Psoas muscle (tissue), 8 donors: ENCODE results near the gene MLEC. TPM values are rescaled to one million over a fixed set of nuclear protein-coding genes. Genes with fewer than 3 reads are reported as not detected.

Experiments used
- ATAC-seq, 4 donors: fragments of 200-7000 bp; cut with Tn5 transposase; one replicate each; pipeline ENCODE4 v1.9.1; 2020; ENCODE audit warnings: moderate library complexity in 3 of 4, mild to moderate bottlenecking in 2 of 4
- DNase-seq, 2 donors: peaks; one replicate each; pipeline ENCODE4 v3.0.0-alpha.2; 2020
- H3K27ac ChIP-seq: fragments of 200-600 bp; one replicate; pipeline ENCODE4 v1.8.0; 2022
- H3K27me3 ChIP-seq, 3 donors: fragments of 200-600 bp in 1 of 3; one replicate each; pipeline versions ENCODE4 v1.6.1 to v1.8.0; 2013 to 2022; ENCODE audit warnings: low read length in 2 of 3, mild to moderate bottlenecking in 2 of 3, moderate library complexity in 1 of 3; ENCODE audit not compliant: insufficient read depth in 3 of 3
- H3K36me3 ChIP-seq, 2 donors: fragments of 200-600 bp in 1 of 2; one replicate each; pipeline versions ENCODE4 v1.6.1 to v1.8.0; 2013 to 2022; ENCODE audit warnings: low read depth in 1 of 2, mild to moderate bottlenecking in 1 of 2, moderate library complexity in 1 of 2; ENCODE audit not compliant: insufficient read depth in 1 of 2
- H3K4me1 ChIP-seq: fragments of 200-600 bp; one replicate; pipeline ENCODE4 v1.8.0; 2022
- H3K4me3 ChIP-seq: fragments of 200-600 bp; one replicate; pipeline ENCODE4 v1.8.0; 2022; ENCODE audit warnings: mild to moderate bottlenecking
- H3K9me3 ChIP-seq: fragments of 200-600 bp; one replicate; pipeline ENCODE4 v1.8.0; 2022
- WGBS, 3 donors: extraction: QIAGEN DNeasy Blood & Tissue Kit; methylation state at CpG; one replicate each; pipeline versions ENCODE4 v1.1.6 to v1.1.7; 2013; 5-methylcytosine and 5-hydroxymethylcytosine counted together
- intact Hi-C, 2 donors: fragments of 100-400 bp; cut with DNase I; formaldehyde crosslinking; loops; one replicate each; pipeline versions ENCODE4 v1.11.0 to v1.14.2; 2022
- polyA plus RNA-seq, 3 donors: library from polyadenylated mRNA; stranded (reverse); fragments of 200-250 nt; gene quantifications; one replicate each; pipeline ENCODE4 v1.2.3, GENCODE V29; 2013
- total RNA-seq, 4 donors: library from RNA; stranded (reverse); fragmentation: NEBNext Ultra II Directional in 2 of 4; extraction: Animal tissue kit (Norgen Biotek cat#: 25700) in 2 of 4; gene quantifications; one replicate each; pipeline versions ENCODE4 v1.2.1 to v1.2.4, GENCODE V29; 2021 to 2023
- TF ChIP-seq, protein P1 (sequence below): fragments of 200-600 bp; IDR thresholded peaks from one replicate; pipeline ENCODE4 v1.8.0; 2022; ENCODE audit warnings: antibody characterized with exemption
- donor health status: healthy with polysubstance abuse.
- donor health status: DM: no; HTN: no; CAD: no; lungs with moderate emphysema.
- donor health status: Bipolar disorder and iron deficiency.
- donor health status: healthy.
- donor health status: DM: yes; HTN: yes; CAD: no.
- donor health status: DM: no; HTN: no; CAD: no.
- donor health status: DM: no; HTN: no; CAD: no.
- donor health status: DM: yes; HTN: yes; CAD: no.

MLEC gene
- total and polyA plus RNA-seq, 7 donors, result 30.7 to 102 (median 60.1) TPM

DNA sequence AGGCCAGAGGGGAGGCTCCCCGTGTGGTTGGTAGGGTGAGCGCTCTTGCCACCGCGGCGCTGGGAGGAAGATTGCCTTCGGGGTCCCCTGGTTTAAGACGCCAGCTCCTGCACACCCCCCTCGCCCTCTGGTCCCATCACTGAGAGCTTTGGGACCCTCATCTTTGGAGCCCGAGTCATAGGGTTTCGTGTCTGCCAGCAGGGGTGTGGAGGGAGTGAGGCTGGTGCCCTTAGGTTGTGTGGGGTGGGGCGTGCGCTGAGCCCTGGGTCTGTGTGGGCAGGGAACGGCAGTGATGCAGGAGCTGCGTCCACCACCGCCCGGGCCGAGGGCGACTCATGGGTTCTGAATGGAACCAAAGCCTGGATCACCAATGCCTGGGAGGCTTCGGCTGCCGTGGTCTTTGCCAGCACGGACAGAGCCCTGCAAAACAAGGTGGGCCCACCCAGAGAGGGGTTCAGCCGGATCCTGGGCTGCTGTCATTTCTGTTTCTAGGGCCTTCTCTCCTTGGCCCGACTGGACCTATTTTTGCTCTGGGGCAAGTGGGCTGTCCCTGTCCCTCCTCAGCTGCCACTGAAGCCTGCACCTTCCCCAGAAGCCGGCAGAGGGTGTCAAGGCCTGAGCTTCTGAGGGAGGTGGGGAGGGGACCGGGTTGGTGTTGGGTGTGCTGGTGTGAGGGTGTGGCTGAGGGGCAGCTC, 50.8 kb downstream of the MLEC start:
- WGBS, 3 donors, result 86 to 89% (median 87%) methylated on average over 24 to 25 of the region's 25 CpGs

DNA sequence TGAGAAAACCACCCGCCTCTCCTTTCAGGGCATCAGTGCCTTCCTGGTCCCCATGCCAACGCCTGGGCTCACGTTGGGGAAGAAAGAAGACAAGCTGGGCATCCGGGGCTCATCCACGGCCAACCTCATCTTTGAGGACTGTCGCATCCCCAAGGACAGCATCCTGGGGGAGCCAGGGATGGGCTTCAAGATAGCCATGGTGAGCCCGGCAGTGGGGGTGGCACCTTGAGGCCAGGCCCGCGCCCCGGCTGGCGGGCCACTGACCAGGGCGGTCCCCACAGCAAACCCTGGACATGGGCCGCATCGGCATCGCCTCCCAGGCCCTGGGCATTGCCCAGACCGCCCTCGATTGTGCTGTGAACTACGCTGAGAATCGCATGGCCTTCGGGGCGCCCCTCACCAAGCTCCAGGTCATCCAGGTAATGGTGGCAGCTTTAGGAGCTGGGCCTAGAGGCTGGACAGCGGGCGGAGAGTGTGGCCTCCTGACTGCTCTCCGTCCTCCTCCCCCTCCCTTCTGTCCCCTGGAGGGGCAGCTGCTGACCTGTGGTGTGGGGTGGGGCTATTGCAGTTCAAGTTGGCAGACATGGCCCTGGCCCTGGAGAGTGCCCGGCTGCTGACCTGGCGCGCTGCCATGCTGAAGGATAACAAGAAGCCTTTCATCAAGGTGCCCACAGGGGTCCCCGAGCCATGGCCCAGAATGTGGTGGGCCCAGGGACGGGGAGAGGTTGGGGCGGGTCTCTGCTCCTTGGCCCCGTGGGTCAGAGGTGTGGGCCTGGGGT, 51.5 kb downstream of the MLEC start:
- 81 to 88% (median 84%) methylated on average over 30 to 31 of the region's 31 CpGs for WGBS, 3 donors
- H3K36me3 ChIP-seq, result peaks cover 0 to 39% of the 10 kb centered on the region in 2 donors
- ATAC-seq (no peak), DNase-seq (peak in 1 of 2 donors; percentile 65)
- H3K27ac ChIP-seq, result no peak overlapping the region
- H3K9me3 ChIP-seq, result no peaks in the 10 kb centered on the region
- intact Hi-C loops, result no loop called here
- TF ChIP-seq, protein P1, sequence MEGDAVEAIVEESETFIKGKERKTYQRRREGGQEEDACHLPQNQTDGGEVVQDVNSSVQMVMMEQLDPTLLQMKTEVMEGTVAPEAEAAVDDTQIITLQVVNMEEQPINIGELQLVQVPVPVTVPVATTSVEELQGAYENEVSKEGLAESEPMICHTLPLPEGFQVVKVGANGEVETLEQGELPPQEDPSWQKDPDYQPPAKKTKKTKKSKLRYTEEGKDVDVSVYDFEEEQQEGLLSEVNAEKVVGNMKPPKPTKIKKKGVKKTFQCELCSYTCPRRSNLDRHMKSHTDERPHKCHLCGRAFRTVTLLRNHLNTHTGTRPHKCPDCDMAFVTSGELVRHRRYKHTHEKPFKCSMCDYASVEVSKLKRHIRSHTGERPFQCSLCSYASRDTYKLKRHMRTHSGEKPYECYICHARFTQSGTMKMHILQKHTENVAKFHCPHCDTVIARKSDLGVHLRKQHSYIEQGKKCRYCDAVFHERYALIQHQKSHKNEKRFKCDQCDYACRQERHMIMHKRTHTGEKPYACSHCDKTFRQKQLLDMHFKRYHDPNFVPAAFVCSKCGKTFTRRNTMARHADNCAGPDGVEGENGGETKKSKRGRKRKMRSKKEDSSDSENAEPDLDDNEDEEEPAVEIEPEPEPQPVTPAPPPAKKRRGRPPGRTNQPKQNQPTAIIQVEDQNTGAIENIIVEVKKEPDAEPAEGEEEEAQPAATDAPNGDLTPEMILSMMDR, result no peak
- no peaks in the 10 kb centered on the region for H3K27me3 ChIP-seq
- H3K4me3 ChIP-seq, result no peak overlapping the region
- peaks cover 6% of the 10 kb centered on the region for H3K4me1 ChIP-seq

More for the DNA sequence above, 50.8 kb downstream of the MLEC start:
- Histone ChIP-seq H3K36me3 (peaks cover 0 to 39% of the 10 kb centered on the region in 2 donors), H3K9me3 (no peaks in the 10 kb centered on the region), H3K27me3 (no peaks in the 10 kb centered on the region), H3K4me1 (peaks cover 6% of the 10 kb centered on the region), H3K27ac (no peak overlapping the region), H3K4me3 (no peak overlapping the region)
- no peak for ATAC-seq
- intact Hi-C loops, result no loop called here
- TF ChIP-seq, protein P1, result no peak
- no peak for DNase-seq

DNA sequence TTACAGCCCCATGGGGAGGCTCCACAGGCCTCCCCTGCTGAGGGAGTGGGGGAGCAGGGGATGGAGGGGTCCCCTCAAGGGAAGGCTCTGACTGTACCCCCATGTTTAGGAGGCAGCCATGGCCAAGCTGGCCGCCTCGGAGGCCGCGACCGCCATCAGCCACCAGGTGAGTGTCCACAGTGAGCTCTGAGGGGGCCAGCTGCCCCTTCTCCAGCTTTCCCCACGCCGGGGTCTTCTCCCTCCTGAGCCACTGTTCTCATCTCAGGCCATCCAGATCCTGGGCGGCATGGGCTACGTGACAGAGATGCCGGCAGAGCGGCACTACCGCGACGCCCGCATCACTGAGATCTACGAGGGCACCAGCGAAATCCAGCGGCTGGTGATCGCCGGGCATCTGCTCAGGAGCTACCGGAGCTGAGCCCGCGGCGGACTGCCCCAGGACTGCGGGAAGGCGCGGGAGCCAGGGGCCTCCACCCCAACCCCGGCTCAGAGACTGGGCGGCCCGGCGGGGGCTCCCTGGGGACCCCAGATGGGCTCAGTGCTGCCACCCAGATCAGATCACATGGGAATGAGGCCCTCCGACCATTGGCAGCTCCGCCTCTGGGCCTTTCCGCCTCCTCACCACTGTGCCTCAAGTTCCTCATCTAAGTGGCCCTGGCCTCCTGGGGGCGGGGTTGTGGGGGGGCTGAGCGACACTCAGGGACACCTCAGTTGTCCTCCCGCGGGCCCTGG, 52.2 kb downstream of the MLEC start:
- H3K36me3 ChIP-seq, result peaks cover 0 to 33% of the 10 kb centered on the region in 2 donors
- no peaks in the 10 kb centered on the region for H3K9me3 ChIP-seq
- no peak overlapping the region for H3K4me3 ChIP-seq
- TF ChIP-seq, protein P1, result no peak
- H3K27ac ChIP-seq, result no peak overlapping the region
- peaks cover 6% of the 10 kb centered on the region for H3K4me1 ChIP-seq
- intact Hi-C loops, result no loop called here
- DNase-seq (no peak), ATAC-seq (no peak)
- WGBS, 3 donors, result 91 to 95% (median 94%) methylated on average over 31 to 38 of the region's 38 CpGs
- H3K27me3 ChIP-seq, result no peaks in the 10 kb centered on the region

DNA sequence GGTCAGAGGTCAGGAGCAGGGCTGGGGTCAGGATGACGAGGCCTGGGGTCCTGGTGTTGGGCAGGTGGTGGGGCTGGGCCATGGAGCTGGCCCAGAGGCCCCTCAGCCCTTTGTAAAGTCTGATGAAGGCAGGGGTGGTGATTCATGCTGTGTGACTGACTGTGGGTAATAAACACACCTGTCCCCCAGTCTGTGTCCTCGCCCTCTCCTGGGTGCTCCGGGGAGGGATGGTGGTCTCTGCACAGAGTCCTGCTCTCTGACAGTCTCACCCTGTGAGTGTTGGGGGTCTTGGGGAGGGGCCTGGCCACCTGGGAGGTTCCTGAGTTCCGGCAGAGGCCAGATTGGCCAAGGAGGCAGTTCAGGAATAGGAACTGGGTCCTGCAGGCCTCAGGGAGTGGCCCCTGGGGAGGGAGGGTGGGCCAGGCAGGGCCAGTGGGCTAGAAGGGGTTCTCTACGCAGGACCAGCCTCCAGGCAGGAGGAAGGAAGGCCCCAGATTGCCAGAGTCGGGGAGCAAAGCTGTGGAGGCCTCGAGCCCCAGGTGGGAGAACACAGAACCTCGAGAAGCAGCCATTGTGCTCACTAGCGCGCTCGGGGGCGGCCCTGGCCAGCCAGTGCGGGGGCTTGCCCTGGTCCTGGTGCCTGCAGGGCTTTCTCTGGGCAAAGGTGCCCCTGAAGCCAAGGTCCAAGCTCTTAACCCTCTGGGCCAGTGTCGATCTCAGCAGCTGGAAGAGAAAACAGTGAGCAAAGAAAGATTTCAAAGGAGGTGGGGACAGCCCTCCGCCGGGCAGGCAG, 53.1 kb downstream of the MLEC start:
- Histone ChIP-seq H3K4me3 (no peak overlapping the region), H3K27ac (no peak overlapping the region), H3K36me3 (peaks cover 0 to 30% of the 10 kb centered on the region in 2 donors), H3K27me3 (no peaks in the 10 kb centered on the region), H3K9me3 (no peaks in the 10 kb centered on the region), H3K4me1 (peaks cover 6% of the 10 kb centered on the region)
- no peak for ATAC-seq
- WGBS, 3 donors, result 74 to 82% (median 74%) methylated on average over 12 to 16 of the region's 16 CpGs
- DNase-seq, result no peak
- intact Hi-C loops, result no loop called here
- TF ChIP-seq, protein P1, result no peak
